OCI-LY7 (cell line): ENCODE measurements around the gene CERS4.

Experiments used
- CTCF ChIP-seq: fragments of 200-600 bp; sonication (generic); conservative IDR thresholded peaks from 2 replicates; pipeline ENCODE4 v1.5.1; 2014; ENCODE audit warnings: mild to moderate bottlenecking, antibody characterized with exemption, low read length, moderate library complexity, mixed read lengths
- EZH2phosphoT487 ChIP-seq: fragments of 200-600 bp; sonication (generic); IDR thresholded peaks from 2 replicates; pipeline ENCODE4 v1.6.1; 2018; ENCODE audit warnings: low read depth, borderline replicate concordance, mild to moderate bottlenecking, mixed run types, antibody characterized with exemption, low read length, moderate library complexity, mixed read lengths

- TF ChIP-seq CTCF (no peak), EZH2phosphoT487 (no peak)
Measured at GRCh38 chr19:8163759-8164158, 45.4 kb upstream of the CERS4 start.
